HG02852 (cell line): ENCODE results near the gene SLC2A9.
A peak's percentile ranks its signal among the peaks of the same experiment; 100 is the strongest.

ENCODE experiments used
- ATAC-seq: cut with Tn5 transposase; IDR thresholded peaks from one replicate; pipeline ENCODE4 v1.9.1; 2021; ENCODE audit warnings: mild to moderate bottlenecking, moderate library complexity; ENCODE audit not compliant: unreplicated experiment

The SLC2A9 gene

GRCh38 chr4:9899306-9900055 lies 121.8 kb downstream of the SLC2A9 start:
- ATAC-seq = no peak

GRCh38 chr4:9898596-9899305 lies 122.5 kb downstream of the SLC2A9 start:
- no peak for ATAC-seq

GRCh38 chr4:9895333-9895705 lies 126.0 kb downstream of the SLC2A9 start:
- no peak for ATAC-seq

- no peak for ATAC-seq
These were observed 126.5 kb downstream of the SLC2A9 start for GRCh38 chr4:9894644-9895332.

- no peak for ATAC-seq
These were observed 127.8 kb downstream of the SLC2A9 start for GRCh38 chr4:9893329-9894108.

GRCh38 chr4:9891740-9892139 lies 129.6 kb downstream of the SLC2A9 start:
- no peak for ATAC-seq

- no peak for ATAC-seq
These were observed 130.2 kb downstream of the SLC2A9 start for GRCh38 chr4:9891056-9891455.

- ATAC-seq = no peak
These were observed 132.0 kb downstream of the SLC2A9 start for GRCh38 chr4:9889306-9889705.

- no peak for ATAC-seq
These were observed 135.3 kb downstream of the SLC2A9 start for GRCh38 chr4:9885958-9886357.

- no peak for ATAC-seq
These were observed 140.7 kb downstream of the SLC2A9 start for GRCh38 chr4:9880406-9881197.

- ATAC-seq = no peak
These were observed 144.2 kb downstream of the SLC2A9 start for GRCh38 chr4:9877123-9877522.

GRCh38 chr4:9875516-9875915 lies 145.8 kb downstream of the SLC2A9 start:
- no peak for ATAC-seq

GRCh38 chr4:9874385-9874784 lies 146.9 kb downstream of the SLC2A9 start:
- ATAC-seq = no peak

GRCh38 chr4:9870165-9870790 lies 151.0 kb downstream of the SLC2A9 start:
- peak; percentile 52 for ATAC-seq

- ATAC-seq = no peak
These were observed 153.4 kb downstream of the SLC2A9 start for GRCh38 chr4:9867751-9868425.

GRCh38 chr4:9866931-9867330 lies 154.4 kb downstream of the SLC2A9 start:
- ATAC-seq = no peak

- ATAC-seq = no peak
These were observed 159.7 kb downstream of the SLC2A9 start for GRCh38 chr4:9861561-9861960.

- no peak for ATAC-seq
These were observed 161.5 kb downstream of the SLC2A9 start for GRCh38 chr4:9859810-9860209.

GRCh38 chr4:9849538-9849920 lies 171.8 kb downstream of the SLC2A9 start:
- ATAC-seq = no peak
